GM10248 (cell line): ENCODE results near the gene SEPHS2.
A peak's percentile ranks its signal among the peaks of the same experiment; 100 is the strongest.
"Not testable (repeated sequence)": the region's sequence is repeated elsewhere in the genome, so short reads cannot be mapped to it uniquely, and the experiment has no call there.

ENCODE experiments used
- CTCF ChIA-PET: fragments of 300-600 bp; sonication (Branson Sonifier 250); formaldehyde crosslinking; extraction: SDS; loops from one replicate; lab custom pipeline; 2021; ENCODE audit warnings: antibody characterized with exemption; lab: Yijun Ruan, JAX
- POLR2A ChIA-PET: fragments of 350-650 bp; sonication (Branson Sonifier 250); formaldehyde crosslinking; extraction: SDS; loops from one replicate; lab custom pipeline; 2020; ENCODE audit warnings: antibody characterized with exemption; lab: Yijun Ruan, JAX
- DNase-seq: peaks from one replicate; pipeline ENCODE4 v3.0.0; 2012; ENCODE audit errors: extremely low spot score
- CTCF ChIP-seq: IDR thresholded peaks from 2 replicates; pipeline ENCODE4 v1.5.1; 2012; ENCODE audit warnings: mild to moderate bottlenecking, low read depth; ENCODE audit errors: extremely low read depth, missing control alignments, control extremely low read depth

Gene SEPHS2

GRCh38 chr16:30457256-30457655 is 11.6 kb upstream of the SEPHS2 start:
- no peak for TF ChIP-seq CTCF
- ChIA-PET POLR2A (interaction anchor here (1.0 kb wide), 1 partner anchor 11 kb away, joined by 3 read pairs; no protein-coding TSS in a partner anchor), CTCF (interaction anchor here (1.1 to 6.4 kb wide), 11 partner anchors 8 to 237 kb away, joined by 3 to 58 read pairs (median 6); partner anchors contain the start of genes DCTPP1, ITGAL and ZNF747)
- no peak for DNase-seq

GRCh38 chr16:30456302-30456701 is 10.6 kb upstream of the SEPHS2 start:
- CTCF ChIA-PET = interaction anchor here (1.0 to 6.4 kb wide), 11 partner anchors 7 to 238 kb away, joined by 3 to 58 read pairs (median 6); partner anchors contain the start of genes DCTPP1, ITGAL, ZNF688 and ZNF747
- no peak for TF ChIP-seq CTCF
- peak; percentile 45 for DNase-seq
- POLR2A ChIA-PET = no interaction called here

GRCh38 chr16:30452709-30453580 is 7.3 kb upstream of the SEPHS2 start:
- CTCF ChIA-PET = interaction anchor here (1.7 to 2.5 kb wide), 2 partner anchors 23 to 145 kb away, joined by 6 to 7 read pairs; partner anchors contain the start of gene DCTPP1

GRCh38 chr16:30449116-30449435 is 3.4 kb upstream of the SEPHS2 start:
- ChIA-PET POLR2A (interaction anchor here (0.9 kb wide), 1 partner anchor 10 kb away, joined by 3 read pairs; no protein-coding TSS in a partner anchor), CTCF (interaction anchor here (0.7 to 4.3 kb wide), 37 partner anchors 9 to 248 kb away, joined by 3 to 41 read pairs (median 4); partner anchors contain the start of genes DCTPP1, ITGAL, ZNF747 and ZNF764)
- TF ChIP-seq CTCF = no peak
- DNase-seq = no peak

More at GRCh38 chr16:30452709-30453580, 7.3 kb upstream of the SEPHS2 start:
- DNase-seq, POLR2A ChIA-PET: not testable (repeated sequence)

GRCh38 chr16:30447512-30448226 is 2.0 kb upstream of the SEPHS2 start:
- ChIA-PET CTCF (interaction anchor here (1.3 to 4.3 kb wide), 7 partner anchors 10 to 181 kb away, joined by 3 to 41 read pairs (median 6); partner anchors contain the start of genes DCTPP1, ZNF689 and ZNF747), POLR2A (no interaction called here)
- no peak for TF ChIP-seq CTCF
- no peak for DNase-seq

GRCh38 chr16:30446203-30446595 is 525 bp upstream of the SEPHS2 start:
- POLR2A ChIA-PET = interaction anchor here (0.5 to 0.9 kb wide), 3 partner anchors 11 to 260 kb away, joined by 3 to 6 read pairs (median 4); no protein-coding TSS in a partner anchor
- CTCF ChIA-PET = interaction anchor here (0.7 to 1.9 kb wide), 7 partner anchors 13 to 170 kb away, joined by 3 to 8 read pairs (median 4); partner anchors contain the start of genes ZNF689 and ZNF764

More at GRCh38 chr16:30446203-30446595, 525 bp upstream of the SEPHS2 start:
- TF ChIP-seq CTCF = no peak
- DNase-seq = no peak
